ENCODE measurements around the gene SMURF2. TPM values are rescaled to one million over a fixed set of nuclear protein-coding genes. Genes with fewer than 3 reads are reported as not detected.

Gene SMURF2
- total and polyA plus RNA-seq, 2 donors (not counting 1 experiment from before 2014, with no cell fraction given), result 96.3 to 108 TPM

DNA sequence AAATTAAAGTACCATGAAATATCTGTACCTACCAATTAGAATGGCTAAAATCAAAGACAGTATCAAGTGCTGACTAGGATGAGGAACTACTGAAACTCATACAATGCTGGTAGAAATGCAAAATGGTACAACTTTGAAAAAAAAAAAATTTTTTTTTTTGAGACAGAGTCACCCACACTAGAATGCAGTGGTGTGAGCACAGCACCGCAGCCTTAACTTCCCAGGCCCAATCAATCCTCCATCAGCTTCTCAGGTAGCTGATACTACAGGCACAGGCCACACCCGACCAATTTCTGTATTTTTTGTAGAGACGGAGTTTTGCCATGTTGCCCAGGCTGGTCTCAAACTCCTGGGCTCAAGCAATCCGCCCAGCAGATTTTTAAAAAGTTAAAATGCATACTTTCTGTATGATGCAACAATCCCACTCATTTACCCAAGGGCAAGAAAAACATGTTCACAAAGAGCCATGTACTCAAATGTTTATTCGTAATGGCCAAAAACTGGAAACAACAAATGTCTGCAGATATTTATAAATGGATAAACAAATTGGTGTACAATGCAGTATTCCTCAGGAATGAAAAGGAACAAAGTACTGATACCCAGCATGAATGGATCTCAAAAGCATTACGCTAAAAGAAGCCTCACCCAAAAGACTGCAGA is 8.7 kb downstream of the SMURF2 start:
- Histone ChIP-seq H3K4me3 (replicated peaks in 1 of 4; ENCODE audit: control extremely low read depth in 1 of 4, insufficient read depth in 1 of 4, low read depth in 3 of 4, low read length in 4 of 4) (peak overlapping the region in 2 of 4 experiments; percentile 21 to 25), H3K27ac (ENCODE audit: insufficient read depth, low read length) (peak overlapping the region; percentile 44), H3K9ac (ENCODE audit: insufficient read depth, low read length) (no peak overlapping the region), H3K36me3 (ENCODE audit: control insufficient read depth, insufficient read depth, low read length) (peaks cover 3% of the 10 kb centered on the region), H4K20me1 (ENCODE audit: control insufficient read depth, extremely low read depth, insufficient read depth, low read length) (peaks cover 2% of the 10 kb centered on the region), H3K79me2 (ENCODE audit: control insufficient read depth, insufficient read depth, low read length) (peaks cover 100% of the 10 kb centered on the region), H3K4me1 (ENCODE audit: control insufficient read depth, extremely low read depth, insufficient read depth, low read length) (peaks cover 12% of the 10 kb centered on the region), H3K4me2 (ENCODE audit: extremely low read depth, insufficient read depth, low read length) (peak overlapping the region; percentile 58), H2AFZ (ENCODE audit: low read length) (no peak overlapping the region), H3K27me3 (ENCODE audit: control insufficient read depth, insufficient read depth, low read length) (no peaks in the 10 kb centered on the region), H3K9me3 (ENCODE audit: control insufficient read depth, insufficient read depth, low read depth, low read length) (no peaks in the 10 kb centered on the region)
- TF ChIP-seq, protein P1, sequence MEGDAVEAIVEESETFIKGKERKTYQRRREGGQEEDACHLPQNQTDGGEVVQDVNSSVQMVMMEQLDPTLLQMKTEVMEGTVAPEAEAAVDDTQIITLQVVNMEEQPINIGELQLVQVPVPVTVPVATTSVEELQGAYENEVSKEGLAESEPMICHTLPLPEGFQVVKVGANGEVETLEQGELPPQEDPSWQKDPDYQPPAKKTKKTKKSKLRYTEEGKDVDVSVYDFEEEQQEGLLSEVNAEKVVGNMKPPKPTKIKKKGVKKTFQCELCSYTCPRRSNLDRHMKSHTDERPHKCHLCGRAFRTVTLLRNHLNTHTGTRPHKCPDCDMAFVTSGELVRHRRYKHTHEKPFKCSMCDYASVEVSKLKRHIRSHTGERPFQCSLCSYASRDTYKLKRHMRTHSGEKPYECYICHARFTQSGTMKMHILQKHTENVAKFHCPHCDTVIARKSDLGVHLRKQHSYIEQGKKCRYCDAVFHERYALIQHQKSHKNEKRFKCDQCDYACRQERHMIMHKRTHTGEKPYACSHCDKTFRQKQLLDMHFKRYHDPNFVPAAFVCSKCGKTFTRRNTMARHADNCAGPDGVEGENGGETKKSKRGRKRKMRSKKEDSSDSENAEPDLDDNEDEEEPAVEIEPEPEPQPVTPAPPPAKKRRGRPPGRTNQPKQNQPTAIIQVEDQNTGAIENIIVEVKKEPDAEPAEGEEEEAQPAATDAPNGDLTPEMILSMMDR (conservative IDR thresholded peaks at IDR 0.05 in 1 of 2, IDR thresholded peaks at IDR 0.05 in 1 of 2; ENCODE audit: low read depth in 1 of 2, low read length in 2 of 2), result no peak
- TF ChIP-seq EZH2 (IDR thresholded peaks at IDR 0.05; ENCODE audit: low read length, missing control alignments), result no peak
- DNase-seq (ENCODE audit: low read depth in 2 of 2), result peak; percentile 58 to 70

- Histone ChIP-seq H3K27me3 (ENCODE audit: control insufficient read depth, insufficient read depth, low read length) (no peaks in the 10 kb centered on the region), H3K36me3 (ENCODE audit: control insufficient read depth, insufficient read depth, low read length) (peaks cover 1% of the 10 kb centered on the region), H4K20me1 (ENCODE audit: control insufficient read depth, extremely low read depth, insufficient read depth, low read length) (peaks cover 4% of the 10 kb centered on the region), H3K9ac (ENCODE audit: insufficient read depth, low read length) (no peak overlapping the region), H3K4me3 (replicated peaks in 1 of 4; ENCODE audit: control extremely low read depth in 1 of 4, insufficient read depth in 1 of 4, low read depth in 3 of 4, low read length in 4 of 4) (no peak overlapping the region), H3K4me2 (ENCODE audit: extremely low read depth, insufficient read depth, low read length) (peak overlapping the region; percentile 10), H3K27ac (ENCODE audit: insufficient read depth, low read length) (no peak overlapping the region), H3K4me1 (ENCODE audit: control insufficient read depth, extremely low read depth, insufficient read depth, low read length) (peaks cover 11% of the 10 kb centered on the region), H3K79me2 (ENCODE audit: control insufficient read depth, insufficient read depth, low read length) (peaks cover 100% of the 10 kb centered on the region), H2AFZ (ENCODE audit: low read length) (no peak overlapping the region), H3K9me3 (ENCODE audit: control insufficient read depth, insufficient read depth, low read depth, low read length) (no peaks in the 10 kb centered on the region)
- TF ChIP-seq EZH2 (IDR thresholded peaks at IDR 0.05; ENCODE audit: low read length, missing control alignments), result no peak
- TF ChIP-seq, protein P1 (conservative IDR thresholded peaks at IDR 0.05 in 1 of 2, IDR thresholded peaks at IDR 0.05 in 1 of 2; ENCODE audit: low read depth in 1 of 2, low read length in 2 of 2), result no peak
- peak in 1 of 2 donors; percentile 50 for DNase-seq (ENCODE audit: low read depth in 2 of 2)
Measured at GRCh38 chr17:64651889-64652288, 10.2 kb downstream of the SMURF2 start.

GRCh38 chr17:64648234-64648633 is 13.9 kb downstream of the SMURF2 start:
- TF ChIP-seq, protein P1 (conservative IDR thresholded peaks at IDR 0.05 in 1 of 2, IDR thresholded peaks at IDR 0.05 in 1 of 2; ENCODE audit: low read depth in 1 of 2, low read length in 2 of 2), result no peak
- no peak for TF ChIP-seq EZH2 (IDR thresholded peaks at IDR 0.05; ENCODE audit: low read length, missing control alignments)
- no peak overlapping the region for H3K4me2 ChIP-seq (ENCODE audit: extremely low read depth, insufficient read depth, low read length)
- H3K4me3 ChIP-seq (replicated peaks in 1 of 4; ENCODE audit: control extremely low read depth in 1 of 4, insufficient read depth in 1 of 4, low read depth in 3 of 4, low read length in 4 of 4), result no peak overlapping the region
- H4K20me1 ChIP-seq (ENCODE audit: control insufficient read depth, extremely low read depth, insufficient read depth, low read length), result peaks cover 7% of the 10 kb centered on the region
- no peaks in the 10 kb centered on the region for H3K9me3 ChIP-seq (ENCODE audit: control insufficient read depth, insufficient read depth, low read depth, low read length)
- DNase-seq (ENCODE audit: low read depth in 2 of 2), result no peak
- H3K9ac ChIP-seq (ENCODE audit: insufficient read depth, low read length), result no peak overlapping the region
- H3K27ac ChIP-seq (ENCODE audit: insufficient read depth, low read length), result peak overlapping the region; percentile 16
- H3K36me3 ChIP-seq (ENCODE audit: control insufficient read depth, insufficient read depth, low read length), result peaks cover 4% of the 10 kb centered on the region
- H3K79me2 ChIP-seq (ENCODE audit: control insufficient read depth, insufficient read depth, low read length), result peaks cover 100% of the 10 kb centered on the region
- H2AFZ ChIP-seq (ENCODE audit: low read length), result no peak overlapping the region
- H3K27me3 ChIP-seq (ENCODE audit: control insufficient read depth, insufficient read depth, low read length), result no peaks in the 10 kb centered on the region
- H3K4me1 ChIP-seq (ENCODE audit: control insufficient read depth, extremely low read depth, insufficient read depth, low read length), result peaks cover 11% of the 10 kb centered on the region
